Neuron (in vitro differentiated cells): ENCODE results near the gene PIGN.

Source experiments
- H2AFZ ChIP-seq: one replicate; pipeline ENCODE4 v1.6.1; 2013; ENCODE audit warnings: low read depth, mild to moderate bottlenecking, inconsistent platforms, low read length, moderate library complexity
- H3K27me3 ChIP-seq: one replicate; pipeline ENCODE4 v1.6.1; 2013; ENCODE audit warnings: low read length; ENCODE audit not compliant: insufficient read depth
- H3K36me3 ChIP-seq: one replicate; pipeline ENCODE4 v1.6.1; 2013; ENCODE audit warnings: low read length; ENCODE audit not compliant: insufficient read depth
- H3K4me1 ChIP-seq: one replicate; pipeline ENCODE4 v1.6.1; 2013; ENCODE audit warnings: low read length; ENCODE audit not compliant: insufficient read depth
- H3K4me3 ChIP-seq: 2 replicates; pipeline ENCODE4 v1.5.1; 2013; ENCODE audit warnings: mild to moderate bottlenecking, low read length, moderate library complexity
- H3K9me3 ChIP-seq: one replicate; pipeline ENCODE4 v1.6.1; 2013; ENCODE audit warnings: low read length

PIGN gene

GRCh38 chr18:62126737-62127136 lies 60.1 kb downstream of the PIGN start:
- H3K4me1 ChIP-seq = peaks cover 1% of the 10 kb centered on the region
- no peak overlapping the region for H2AFZ ChIP-seq
- H3K4me3 ChIP-seq = no peak overlapping the region
- H3K36me3 ChIP-seq = no peaks in the 10 kb centered on the region
- no peaks in the 10 kb centered on the region for H3K27me3 ChIP-seq
- H3K9me3 ChIP-seq = no peaks in the 10 kb centered on the region

- peaks cover 1% of the 10 kb centered on the region for H3K4me1 ChIP-seq
- no peaks in the 10 kb centered on the region for H3K27me3 ChIP-seq
- no peak overlapping the region for H2AFZ ChIP-seq
- no peak overlapping the region for H3K4me3 ChIP-seq
- no peaks in the 10 kb centered on the region for H3K9me3 ChIP-seq
- no peaks in the 10 kb centered on the region for H3K36me3 ChIP-seq
Measured at GRCh38 chr18:62125702-62126101, 61.2 kb downstream of the PIGN start.

- H3K4me1 ChIP-seq = no peaks in the 10 kb centered on the region
- H2AFZ ChIP-seq = no peak overlapping the region
- no peaks in the 10 kb centered on the region for H3K36me3 ChIP-seq
- H3K4me3 ChIP-seq = no peak overlapping the region
- no peaks in the 10 kb centered on the region for H3K27me3 ChIP-seq
- no peaks in the 10 kb centered on the region for H3K9me3 ChIP-seq
Measured at GRCh38 chr18:62122330-62122729, 64.5 kb downstream of the PIGN start.

- Histone ChIP-seq H3K9me3 (no peaks in the 10 kb centered on the region), H2AFZ (no peak overlapping the region), H3K4me3 (no peak overlapping the region), H3K36me3 (no peaks in the 10 kb centered on the region), H3K4me1 (no peaks in the 10 kb centered on the region), H3K27me3 (no peaks in the 10 kb centered on the region)
Measured at GRCh38 chr18:62119884-62120283, 67.0 kb downstream of the PIGN start.

GRCh38 chr18:62118328-62118727 lies 68.5 kb downstream of the PIGN start:
- no peaks in the 10 kb centered on the region for H3K9me3 ChIP-seq
- H3K4me1 ChIP-seq = no peaks in the 10 kb centered on the region
- H3K27me3 ChIP-seq = no peaks in the 10 kb centered on the region
- H3K4me3 ChIP-seq = no peak overlapping the region
- H2AFZ ChIP-seq = no peak overlapping the region
- no peaks in the 10 kb centered on the region for H3K36me3 ChIP-seq

GRCh38 chr18:62109676-62110075 lies 77.2 kb downstream of the PIGN start:
- H3K36me3 ChIP-seq = peaks cover 5% of the 10 kb centered on the region
- no peak overlapping the region for H2AFZ ChIP-seq
- H3K27me3 ChIP-seq = no peaks in the 10 kb centered on the region
- H3K4me3 ChIP-seq = no peak overlapping the region
- H3K4me1 ChIP-seq = no peaks in the 10 kb centered on the region
- H3K9me3 ChIP-seq = no peaks in the 10 kb centered on the region

- Histone ChIP-seq H3K36me3 (peaks cover 5% of the 10 kb centered on the region), H3K4me3 (no peak overlapping the region), H3K27me3 (no peaks in the 10 kb centered on the region)
Measured at GRCh38 chr18:62107881-62108280, 79.0 kb downstream of the PIGN start.

GRCh38 chr18:62106271-62106670 lies 80.6 kb downstream of the PIGN start:
- Histone ChIP-seq H2AFZ (no peak overlapping the region), H3K36me3 (peaks cover 5% of the 10 kb centered on the region), H3K9me3 (no peaks in the 10 kb centered on the region), H3K4me3 (no peak overlapping the region), H3K27me3 (no peaks in the 10 kb centered on the region), H3K4me1 (no peaks in the 10 kb centered on the region)

More at GRCh38 chr18:62107881-62108280, 79.0 kb downstream of the PIGN start:
- Histone ChIP-seq H3K9me3 (no peaks in the 10 kb centered on the region), H3K4me1 (no peaks in the 10 kb centered on the region), H2AFZ (no peak overlapping the region)

GRCh38 chr18:62105376-62105775 lies 81.5 kb downstream of the PIGN start:
- Histone ChIP-seq H3K4me1 (no peaks in the 10 kb centered on the region), H2AFZ (no peak overlapping the region), H3K36me3 (peaks cover 11% of the 10 kb centered on the region), H3K4me3 (no peak overlapping the region), H3K27me3 (no peaks in the 10 kb centered on the region), H3K9me3 (no peaks in the 10 kb centered on the region)

GRCh38 chr18:62102221-62102620 lies 84.6 kb downstream of the PIGN start:
- Histone ChIP-seq H3K4me1 (no peaks in the 10 kb centered on the region), H3K9me3 (no peaks in the 10 kb centered on the region), H3K27me3 (no peaks in the 10 kb centered on the region), H2AFZ (no peak overlapping the region), H3K36me3 (peaks cover 17% of the 10 kb centered on the region), H3K4me3 (no peak overlapping the region)

GRCh38 chr18:62101321-62101721 lies 85.5 kb downstream of the PIGN start:
- H2AFZ ChIP-seq = no peak overlapping the region
- no peaks in the 10 kb centered on the region for H3K9me3 ChIP-seq
- no peak overlapping the region for H3K4me3 ChIP-seq
- no peaks in the 10 kb centered on the region for H3K27me3 ChIP-seq
- no peaks in the 10 kb centered on the region for H3K4me1 ChIP-seq
- peaks cover 12% of the 10 kb centered on the region for H3K36me3 ChIP-seq

GRCh38 chr18:62098960-62099359 lies 87.9 kb downstream of the PIGN start:
- H3K36me3 ChIP-seq = peaks cover 12% of the 10 kb centered on the region

GRCh38 chr18:62097698-62098097 lies 89.2 kb downstream of the PIGN start:
- no peak overlapping the region for H3K4me3 ChIP-seq

More at GRCh38 chr18:62098960-62099359, 87.9 kb downstream of the PIGN start:
- peaks cover 4% of the 10 kb centered on the region for H3K4me1 ChIP-seq
- H2AFZ ChIP-seq = no peak overlapping the region
- no peak overlapping the region for H3K4me3 ChIP-seq
- H3K9me3 ChIP-seq = no peaks in the 10 kb centered on the region
- H3K27me3 ChIP-seq = no peaks in the 10 kb centered on the region

GRCh38 chr18:62091487-62092120 lies 95.3 kb downstream of the PIGN start:
- Histone ChIP-seq H3K9me3 (no peaks in the 10 kb centered on the region), H3K4me3 (no peak overlapping the region), H3K27me3 (no peaks in the 10 kb centered on the region), H3K36me3 (peaks cover 4% of the 10 kb centered on the region), H2AFZ (no peak overlapping the region), H3K4me1 (peaks cover 4% of the 10 kb centered on the region)

More at GRCh38 chr18:62097698-62098097, 89.2 kb downstream of the PIGN start:
- Histone ChIP-seq H2AFZ (no peak overlapping the region), H3K36me3 (peaks cover 12% of the 10 kb centered on the region), H3K27me3 (no peaks in the 10 kb centered on the region), H3K4me1 (peaks cover 4% of the 10 kb centered on the region), H3K9me3 (no peaks in the 10 kb centered on the region)
